GM12878 (cell line): ENCODE data around the gene MEGF11. TPM values are rescaled to one million over a fixed set of nuclear protein-coding genes. Genes with fewer than 3 reads are reported as not detected.

Experiments used
- ATAC-seq: fragments of 200-7000 bp; cut with Tn5 transposase; 3 replicates; pipeline ENCODE4 v1.9.1; 2020; ENCODE audit warnings: mild to moderate bottlenecking, moderate library complexity
- BruUV-seq: library from RNA; stranded (reverse); fragments of 400-500 nt; replicated peaks from 2 replicates; lab custom pipeline; 2021; lab: Mats Ljungman, UMichigan
- CTCF ChIA-PET: fragments of 300-600 bp; sonication (Branson Sonifier 250); formaldehyde crosslinking; extraction: SDS; loops from one replicate; lab custom pipeline; 2021; ENCODE audit warnings: inconsistent platforms; lab: Yijun Ruan, JAX
- POLR2A ChIA-PET: fragments of 350-600 bp; formaldehyde crosslinking; extraction: SDS; loops from one replicate; lab custom pipeline; 2021; ENCODE audit warnings: inconsistent platforms; lab: Charles Lee
- RAD21 ChIA-PET: fragments of 300-600 bp; sonication (Branson Sonifier 250); formaldehyde crosslinking; loops from one replicate; lab custom pipeline; 2023; ENCODE audit warnings: antibody characterized with exemption; ENCODE audit not compliant: unreplicated experiment; lab: Charles Lee
- SMC1A ChIA-PET: fragments of 300-600 bp; sonication (Branson Sonifier 250); formaldehyde crosslinking; loops from one replicate; lab custom pipeline; 2023; ENCODE audit not compliant: unreplicated experiment, uncharacterized antibody; lab: Charles Lee
- DNase-seq: peaks from one replicate; pipeline ENCODE4 v3.0.0-alpha.2; 2011; ENCODE audit warnings: low read depth, low spot score
- FAIRE-seq: peaks from 3 replicates; lab custom pipeline; 2011; peaks lifted over from hg19 to GRCh38; lab: Jason Lieb, UNC
- H2AFZ ChIP-seq: 2 replicates; pipeline ENCODE4 v1.6.0; 2011; ENCODE audit warnings: low read depth, low read length, control low read depth; ENCODE audit not compliant: control insufficient read depth
- H3K27ac ChIP-seq: 2 replicates; pipeline ENCODE4 v1.5.1; 2011; ENCODE audit warnings: control low read depth; ENCODE audit not compliant: control insufficient read depth, insufficient read depth
- H3K27me3 ChIP-seq, 2 experiments: replicated peaks in 1 of 2; 2 replicates each; pipeline versions ENCODE4 v1.6.0 to v1.6.1; 2011; ENCODE audit warnings: low read length in 1 of 2; ENCODE audit not compliant: control insufficient read depth in 2 of 2, insufficient read depth in 2 of 2
- H3K36me3 ChIP-seq, 2 experiments: 2 replicates each; pipeline ENCODE4 v1.5.1; 2011; ENCODE audit warnings: low read length in 1 of 2; ENCODE audit not compliant: control insufficient read depth in 2 of 2, insufficient read depth in 2 of 2
- H3K4me1 ChIP-seq: 2 replicates; pipeline ENCODE4 v1.6.1; 2011; ENCODE audit warnings: mild to moderate bottlenecking, low read length, moderate library complexity, mixed read lengths; ENCODE audit not compliant: control insufficient read depth, insufficient read depth
- H3K4me2 ChIP-seq: 2 replicates; pipeline ENCODE4 v1.6.0; 2011; ENCODE audit warnings: control low read depth; ENCODE audit not compliant: control insufficient read depth, insufficient read depth
- H3K4me3 ChIP-seq: fragments of 200-600 bp; sonication (generic); 2 replicates; pipeline ENCODE4 v1.5.1; 2016
- H3K79me2 ChIP-seq: 2 replicates; pipeline ENCODE4 v1.6.0; 2011; ENCODE audit warnings: low read length; ENCODE audit not compliant: control insufficient read depth, insufficient read depth
- H3K9ac ChIP-seq: 2 replicates; pipeline ENCODE4 v1.8.0; 2011; ENCODE audit warnings: low read length, control low read depth, mixed read lengths; ENCODE audit not compliant: control insufficient read depth, insufficient read depth
- H3K9me3 ChIP-seq: replicated peaks from 3 replicates; pipeline ENCODE4 v1.5.1; 2011; ENCODE audit warnings: mild to moderate bottlenecking, low read length; ENCODE audit not compliant: control insufficient read depth, insufficient read depth
- H4K20me1 ChIP-seq: 2 replicates; pipeline ENCODE4 v1.6.0; 2011; ENCODE audit not compliant: control insufficient read depth, insufficient read depth
- EGR1 ChIP-seq, 2 experiments: IDR thresholded peaks; 1 replicate in 1 of 2; 2 replicates in 1 of 2; pipeline ENCODE4 v1.6.1; 2011 to 2012; ENCODE audit warnings: low read depth in 2 of 2, low read length in 2 of 2, borderline replicate concordance in 1 of 2, mild to moderate bottlenecking in 1 of 2, moderate library complexity in 1 of 2
- KAT2A ChIP-seq: conservative IDR thresholded peaks from 2 replicates; pipeline ENCODE4 v1.6.1; 2011; ENCODE audit warnings: low read depth, low read length; ENCODE audit not compliant: control insufficient read depth
- NFXL1 ChIP-seq: fragments of 450-650 bp; IDR thresholded peaks from 2 replicates; pipeline ENCODE4 v1.6.1; 2017; ENCODE audit warnings: antibody characterized with exemption, mild to moderate bottlenecking, borderline replicate concordance
- STAT1 ChIP-seq: fragments of 450-650 bp; conservative IDR thresholded peaks from 2 replicates; pipeline ENCODE4 v1.6.1; 2014; ENCODE audit warnings: antibody characterized with exemption, mild to moderate bottlenecking
- WGBS: methylation state at CpG from one replicate; pipeline ENCODE4 v1.1.6; 2016; ENCODE audit warnings: low lambda C conversion rate; ENCODE audit not compliant: insufficient replicate concordance, insufficient coverage; ENCODE audit errors: missing lambda C conversion rate; 5-methylcytosine and 5-hydroxymethylcytosine counted together
- in situ Hi-C: fragments of 300-500 bp; cut with MboI; formaldehyde crosslinking; loops from 9 replicates; pipeline ENCODE4 v1.14.3; 2018; ENCODE audit warnings: mixed read lengths
- intact Hi-C: fragments of 100-400 bp; cut with micrococcal nuclease; formaldehyde crosslinking; loops from one replicate; pipeline ENCODE4 v1.14.2; 2022; ENCODE audit not compliant: unreplicated experiment
- polyA plus RNA-seq, 11 experiments: library from polyadenylated mRNA; depleted of rRNA in 4 of 11; unstranded in 6 of 11; stranded (reverse) in 5 of 11; fragments of >200 nt; fragmentation: Nextera tagmentation in 4 of 11; fragmentation: Illumina TruSeq in 1 of 11; extraction: Ambion mirVana in 4 of 11; extraction: Trizol in 1 of 11; gene quantifications; 1 replicate in 1 of 11; 2 replicates in 10 of 11; pipeline versions ENCODE4 v1.2.1 to v1.2.3, GENCODE V29; 2011 to 2016; ENCODE audit warnings: inconsistent platforms in 2 of 11, missing spikeins in 2 of 11, low read depth in 1 of 11
- total RNA-seq, 4 experiments: library from RNA; depleted of rRNA in 3 of 4; stranded (reverse); fragments of >200 nt in 3 of 4; fragmentation: Illumina TruSeq in 1 of 4; extraction: Trizol in 1 of 4; gene quantifications; 2 replicates each; pipeline versions ENCODE4 v1.2.1 to v1.2.3, GENCODE V29; 2013 to 2021
- TF ChIP-seq, protein P1 (sequence below): fragments of 450-650 bp; IDR thresholded peaks from 2 replicates; pipeline ENCODE4 v1.6.1; 2017; ENCODE audit warnings: mild to moderate bottlenecking

MEGF11 gene
- total and polyA plus RNA-seq, 10 of the 15 experiments (the other 5 are each of a cell fraction or from before 2014, with no cell fraction given), result 0.03 to 1.7 (median 0.49) TPM

DNA sequence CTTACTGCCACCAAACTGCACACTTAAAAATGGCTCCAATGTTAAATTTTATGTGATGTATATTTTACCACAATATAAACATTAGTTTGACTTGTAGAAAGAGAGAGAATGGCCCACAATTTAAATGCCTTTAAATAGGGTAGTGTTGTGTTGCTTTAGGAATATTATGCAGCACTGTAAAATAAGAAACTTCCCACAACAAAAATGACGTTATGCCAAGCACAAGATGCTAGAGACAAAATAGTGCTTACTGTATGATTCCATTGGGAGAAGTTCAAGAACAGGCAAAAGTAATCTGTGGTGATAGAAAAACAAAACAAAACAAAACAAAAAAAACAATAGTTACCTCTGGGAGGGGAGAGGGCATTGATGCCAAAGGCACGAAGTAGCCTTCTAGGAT, 91.3 kb downstream of the MEGF11 start:
- Histone ChIP-seq H2AFZ (no peak overlapping the region), H3K9ac (no peak overlapping the region), H3K79me2 (no peaks in the 10 kb centered on the region), H4K20me1 (no peaks in the 10 kb centered on the region), H3K4me3 (no peak overlapping the region), H3K4me2 (no peak overlapping the region), H3K27ac (no peak overlapping the region), H3K36me3 (no peaks in the 10 kb centered on the region), H3K27me3 (no peaks in the 10 kb centered on the region), H3K4me1 (no peaks in the 10 kb centered on the region; the same call in 1 of the 2 replicates), H3K9me3 (no peaks in the 10 kb centered on the region)
- ATAC-seq, result no peak
- no peak for TF ChIP-seq NFXL1
- TF ChIP-seq STAT1, result no peak
- no peak for TF ChIP-seq EGR1 (IDR thresholded peaks at IDR 0.05; ENCODE audit: borderline replicate concordance in 1 of 2, low read depth in 2 of 2, low read length in 2 of 2)
- TF ChIP-seq, protein P1, sequence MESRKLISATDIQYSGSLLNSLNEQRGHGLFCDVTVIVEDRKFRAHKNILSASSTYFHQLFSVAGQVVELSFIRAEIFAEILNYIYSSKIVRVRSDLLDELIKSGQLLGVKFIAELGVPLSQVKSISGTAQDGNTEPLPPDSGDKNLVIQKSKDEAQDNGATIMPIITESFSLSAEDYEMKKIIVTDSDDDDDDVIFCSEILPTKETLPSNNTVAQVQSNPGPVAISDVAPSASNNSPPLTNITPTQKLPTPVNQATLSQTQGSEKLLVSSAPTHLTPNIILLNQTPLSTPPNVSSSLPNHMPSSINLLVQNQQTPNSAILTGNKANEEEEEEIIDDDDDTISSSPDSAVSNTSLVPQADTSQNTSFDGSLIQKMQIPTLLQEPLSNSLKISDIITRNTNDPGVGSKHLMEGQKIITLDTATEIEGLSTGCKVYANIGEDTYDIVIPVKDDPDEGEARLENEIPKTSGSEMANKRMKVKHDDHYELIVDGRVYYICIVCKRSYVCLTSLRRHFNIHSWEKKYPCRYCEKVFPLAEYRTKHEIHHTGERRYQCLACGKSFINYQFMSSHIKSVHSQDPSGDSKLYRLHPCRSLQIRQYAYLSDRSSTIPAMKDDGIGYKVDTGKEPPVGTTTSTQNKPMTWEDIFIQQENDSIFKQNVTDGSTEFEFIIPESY, result no peak
- no peak for TF ChIP-seq KAT2A
- WGBS, result 18% methylated on average over 2 of the region's 2 CpGs
- ChIA-PET SMC1A (no interaction called here), POLR2A (interaction anchor here (1.3 kb wide), 1 partner anchor 8 kb away, joined by 3 read pairs; no protein-coding TSS in a partner anchor), CTCF (interaction anchor here (1.2 to 1.5 kb wide), 2 partner anchors 11 to 125 kb away, joined by 4 to 6 read pairs; no protein-coding TSS in a partner anchor), RAD21 (interaction anchor here (0.6 kb wide), 1 partner anchor 303 kb away, joined by 3 read pairs; no protein-coding TSS in a partner anchor)
- no peak for FAIRE-seq
- no peak for DNase-seq
- BruUV-seq, result no TSS peak
- in situ Hi-C loops, result no loop called here
- intact Hi-C loops, result no loop called here
